ELR (cell line): Measurements from ENCODE around the gene ITGAL.
"Not testable (repeated sequence)": the region's sequence is repeated elsewhere in the genome, so short reads cannot be mapped to it uniquely, and the experiment has no call there.

Source experiments
- DNase-seq: peaks from one replicate; pipeline ENCODE4 v3.0.0-alpha.2; 2015; ENCODE audit warnings: low read depth

ITGAL gene

GRCh38 chr16:30457743-30458560 lies 14.6 kb upstream of the ITGAL start:
- DNase-seq, result no peak

GRCh38 chr16:30458561-30459394 lies 13.8 kb upstream of the ITGAL start:
- no peak for DNase-seq

- DNase-seq, result no peak
Measured at GRCh38 chr16:30459456-30459855, 13.1 kb upstream of the ITGAL start.

GRCh38 chr16:30461426-30461825 lies 11.1 kb upstream of the ITGAL start:
- DNase-seq, result not testable (repeated sequence)

- no peak for DNase-seq
Measured at GRCh38 chr16:30464078-30464477, 8.5 kb upstream of the ITGAL start.

- DNase-seq, result no peak
Measured at GRCh38 chr16:30470170-30470512, 2.4 kb upstream of the ITGAL start.

GRCh38 chr16:30470632-30470995 lies 1.9 kb upstream of the ITGAL start:
- no peak for DNase-seq

- DNase-seq, result no peak
Measured at GRCh38 chr16:30473231-30474073, 910 bp downstream of the ITGAL start.

GRCh38 chr16:30474074-30474452 lies 1.5 kb downstream of the ITGAL start:
- DNase-seq, result no peak

GRCh38 chr16:30474684-30475083 lies 2.1 kb downstream of the ITGAL start:
- DNase-seq, result no peak

- DNase-seq, result no peak
Measured at GRCh38 chr16:30476991-30477390, 4.4 kb downstream of the ITGAL start.

- DNase-seq, result not testable (repeated sequence)
Measured at GRCh38 chr16:30477773-30478172, 5.2 kb downstream of the ITGAL start.

GRCh38 chr16:30478766-30479478 lies 6.4 kb downstream of the ITGAL start:
- no peak for DNase-seq

GRCh38 chr16:30481381-30481780 lies 8.8 kb downstream of the ITGAL start:
- no peak for DNase-seq

GRCh38 chr16:30482366-30482765 lies 9.8 kb downstream of the ITGAL start:
- DNase-seq, result peak; percentile 37

- no peak for DNase-seq
Measured at GRCh38 chr16:30484887-30485286, 12.3 kb downstream of the ITGAL start.

GRCh38 chr16:30485818-30486436 lies 13.4 kb downstream of the ITGAL start:
- peak; percentile 38 for DNase-seq

- no peak for DNase-seq
Measured at GRCh38 chr16:30488764-30489605, 16.4 kb downstream of the ITGAL start.

GRCh38 chr16:30490210-30490609 lies 17.7 kb downstream of the ITGAL start:
- DNase-seq, result no peak

GRCh38 chr16:30491229-30491628 lies 18.7 kb downstream of the ITGAL start:
- DNase-seq, result no peak
